Stimulated activated CD4-positive, alpha-beta T cell treated with anti-CD3 and anti-CD28 coated beads, Interleukin-4, amount 100 ng/mL, for 48 hours (primary cell): ENCODE results near the gene CBLN3.
A peak's percentile ranks its signal among the peaks of the same experiment; 100 is the strongest.

Source experiments
- DNase-seq, 2 donors: peaks; one replicate each; pipeline ENCODE4 v3.0.0-alpha.2; 2020; ENCODE audit warnings: low read depth in 2 of 2

The CBLN3 gene

GRCh38 chr14:24439257-24439656 lies 9.8 kb upstream of the CBLN3 start:
- DNase-seq: no peak

GRCh38 chr14:24438223-24439097 lies 9.0 kb upstream of the CBLN3 start:
- no peak for DNase-seq

GRCh38 chr14:24437736-24438067 lies 8.2 kb upstream of the CBLN3 start:
- no peak for DNase-seq

GRCh38 chr14:24437020-24437735 lies 7.7 kb upstream of the CBLN3 start:
- no peak for DNase-seq

GRCh38 chr14:24436355-24437019 lies 7.0 kb upstream of the CBLN3 start:
- DNase-seq: no peak

GRCh38 chr14:24435998-24436354 lies 6.5 kb upstream of the CBLN3 start:
- no peak for DNase-seq

- DNase-seq: no peak
These were observed 5.8 kb upstream of the CBLN3 start for GRCh38 chr14:24435192-24435810.

- no peak for DNase-seq
These were observed 5.2 kb upstream of the CBLN3 start for GRCh38 chr14:24434676-24435075.

- no peak for DNase-seq
These were observed 4.6 kb upstream of the CBLN3 start for GRCh38 chr14:24434036-24434435.

- DNase-seq: no peak
These were observed 3.0 kb upstream of the CBLN3 start for GRCh38 chr14:24432259-24433131.

- DNase-seq: peak; percentile 90 to 91
These were observed 2.2 kb upstream of the CBLN3 start for GRCh38 chr14:24431569-24432258.

- peak; percentile 62 to 64 for DNase-seq
These were observed 1.5 kb upstream of the CBLN3 start for GRCh38 chr14:24430682-24431568.

GRCh38 chr14:24430143-24430681 lies 744 bp upstream of the CBLN3 start:
- DNase-seq: peak; percentile 49 to 57

GRCh38 chr14:24428628-24429394 lies 657 bp downstream of the CBLN3 start:
- no peak for DNase-seq

- DNase-seq: no peak
These were observed 1.6 kb downstream of the CBLN3 start for GRCh38 chr14:24427537-24428508.

GRCh38 chr14:24426912-24427536 lies 2.4 kb downstream of the CBLN3 start:
- DNase-seq: no peak
